ENCODE data around the gene CYB561D1. TPM values are rescaled to one million over a fixed set of nuclear protein-coding genes. Genes with fewer than 3 reads are reported as not detected.

Gene CYB561D1
- total and polyA plus RNA-seq, 2 donors (not counting 3 experiments of a cell fraction or from before 2014, with no cell fraction given) = 7.2 to 7.3 TPM

DNA sequence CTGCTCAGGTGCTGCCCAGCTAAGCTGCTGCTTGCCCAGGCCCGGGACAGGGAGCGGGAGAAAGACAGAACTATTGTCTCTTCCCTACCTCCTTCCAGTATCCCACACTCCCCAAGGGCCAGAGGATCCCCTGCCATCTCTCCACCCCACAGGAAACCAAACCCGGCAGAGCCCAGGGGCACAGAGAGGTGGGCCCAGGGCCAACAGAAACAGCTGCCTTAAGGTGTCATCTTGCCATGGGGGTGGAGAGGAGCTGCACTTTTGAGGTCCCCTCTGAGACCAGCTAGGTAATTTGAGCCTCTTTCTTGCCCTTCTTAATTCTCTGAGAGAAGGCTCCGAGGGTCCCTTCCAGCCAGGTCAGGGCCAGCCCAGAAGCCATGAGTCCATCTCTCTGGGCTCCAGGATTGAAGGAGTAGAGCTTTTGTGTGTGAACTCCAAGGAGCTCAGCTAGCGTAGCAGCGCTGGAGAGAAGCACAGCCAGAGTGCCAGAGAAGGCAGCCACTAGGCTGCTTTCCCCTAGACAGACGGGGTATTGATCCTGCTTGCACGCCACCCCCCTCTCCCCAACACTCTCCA lies 36.1 kb downstream of the CYB561D1 start:
- TF ChIP-seq, protein P1, sequence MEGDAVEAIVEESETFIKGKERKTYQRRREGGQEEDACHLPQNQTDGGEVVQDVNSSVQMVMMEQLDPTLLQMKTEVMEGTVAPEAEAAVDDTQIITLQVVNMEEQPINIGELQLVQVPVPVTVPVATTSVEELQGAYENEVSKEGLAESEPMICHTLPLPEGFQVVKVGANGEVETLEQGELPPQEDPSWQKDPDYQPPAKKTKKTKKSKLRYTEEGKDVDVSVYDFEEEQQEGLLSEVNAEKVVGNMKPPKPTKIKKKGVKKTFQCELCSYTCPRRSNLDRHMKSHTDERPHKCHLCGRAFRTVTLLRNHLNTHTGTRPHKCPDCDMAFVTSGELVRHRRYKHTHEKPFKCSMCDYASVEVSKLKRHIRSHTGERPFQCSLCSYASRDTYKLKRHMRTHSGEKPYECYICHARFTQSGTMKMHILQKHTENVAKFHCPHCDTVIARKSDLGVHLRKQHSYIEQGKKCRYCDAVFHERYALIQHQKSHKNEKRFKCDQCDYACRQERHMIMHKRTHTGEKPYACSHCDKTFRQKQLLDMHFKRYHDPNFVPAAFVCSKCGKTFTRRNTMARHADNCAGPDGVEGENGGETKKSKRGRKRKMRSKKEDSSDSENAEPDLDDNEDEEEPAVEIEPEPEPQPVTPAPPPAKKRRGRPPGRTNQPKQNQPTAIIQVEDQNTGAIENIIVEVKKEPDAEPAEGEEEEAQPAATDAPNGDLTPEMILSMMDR (IDR thresholded peaks at IDR 0.05; ENCODE audit: extremely low read depth in 1 of 2, insufficient read depth in 1 of 2, low read depth in 1 of 2, low read length in 2 of 2) = no peak
- TF ChIP-seq POLR2AphosphoS5 (IDR thresholded peaks at IDR 0.05; ENCODE audit: insufficient read depth, low read depth, low read length) (no peak), POLR2A (IDR thresholded peaks at IDR 0.05; ENCODE audit: low read depth, low read length) (no peak), EZH2 (IDR thresholded peaks at IDR 0.05; ENCODE audit: borderline replicate concordance, low read depth, low read length, severe bottlenecking) (no peak)
- no TSS peak for BruUV-seq (replicated peaks)
- dilution Hi-C loops (cut with MboI; ENCODE audit: extremely low pct_ligation_motif_present, low sequenced_read_pairs) (no loop called here), intact Hi-C loops (cut with micrococcal nuclease) (no loop called here)
- Histone ChIP-seq H3K4me2 (ENCODE audit: insufficient read depth, low read length) (no peak overlapping the region), H2AFZ (ENCODE audit: low read depth, low read length) (no peak overlapping the region), H3K4me3 (replicated peaks in 1 of 3; ENCODE audit: insufficient read depth in 1 of 3, low read depth in 1 of 3, low read length in 3 of 3) (no peak overlapping the region), H4K20me1 (replicated peaks; ENCODE audit: control insufficient read depth, extremely low read depth, insufficient read depth, low read length) (no peaks in the 10 kb centered on the region), H3K9me1 (replicated peaks; ENCODE audit: control insufficient read depth, extremely low read depth, insufficient read depth, low read length) (no peaks in the 10 kb centered on the region), H3K27ac (ENCODE audit: insufficient read depth, low read depth, low read length) (no peak overlapping the region), H3K9me3 (replicated peaks; ENCODE audit: control insufficient read depth, insufficient read depth, low read length) (no peaks in the 10 kb centered on the region), H3K79me2 (ENCODE audit: control insufficient read depth, insufficient read depth, low read length) (no peaks in the 10 kb centered on the region), H3K4me1 (ENCODE audit: control insufficient read depth, extremely low read depth, insufficient read depth, low read length) (peaks cover 4% of the 10 kb centered on the region), H3K36me3 (ENCODE audit: control insufficient read depth in 2 of 2, extremely low read depth in 1 of 2, insufficient read depth in 2 of 2, low read length in 2 of 2) (no peaks in the 10 kb centered on the region), H3K27me3 (ENCODE audit: control insufficient read depth in 2 of 2, insufficient read depth in 2 of 2, low read length in 2 of 2) (peaks cover 2 to 10% of the 10 kb centered on the region in 2 experiments), H3K9ac (replicated peaks; ENCODE audit: extremely low read depth, insufficient read depth, low read length) (no peak overlapping the region)
- FAIRE-seq (no peak), DNase-seq (ENCODE audit: low read depth, low spot score) (no peak)
- ChIA-PET POLR2A (no interaction called here), CTCF (interaction anchor here (0.7 to 18.7 kb wide), 9 partner anchors 8 to 455 kb away, joined by 3 to 955 read pairs (median 4); partner anchors contain the start of genes AHCYL1, AMIGO1 and CYB561D1)

DNA sequence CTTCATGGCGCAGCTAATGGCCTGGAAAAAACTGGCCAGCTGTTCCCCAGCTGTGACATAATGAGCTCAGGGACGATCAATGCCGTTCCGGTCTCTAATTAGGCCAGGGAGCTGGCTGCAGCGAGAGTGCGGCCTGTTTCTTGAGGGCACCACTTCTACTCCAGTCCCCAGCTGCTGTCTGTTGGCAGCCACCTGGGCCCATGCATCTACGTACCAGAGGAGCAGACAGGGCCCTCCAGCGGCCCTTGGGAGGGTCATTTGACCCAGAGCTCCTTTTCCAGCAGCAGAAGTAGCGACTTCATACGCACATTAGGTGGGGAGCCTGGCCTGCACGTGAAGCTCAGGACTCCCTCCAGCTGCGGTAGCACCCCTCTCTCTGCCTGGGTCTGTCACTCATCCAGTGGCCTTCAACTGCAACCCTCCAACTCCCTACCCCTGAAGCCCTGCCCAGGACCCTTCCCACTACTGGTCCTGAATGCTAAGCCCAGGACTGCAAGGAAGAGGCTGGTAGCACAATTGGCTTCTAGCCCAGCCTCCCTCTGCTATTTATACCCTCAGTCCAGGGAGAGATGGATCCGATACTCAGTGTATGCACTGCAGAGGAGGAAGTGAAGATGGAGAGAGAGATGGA lies 36.7 kb downstream of the CYB561D1 start:
- no peak for DNase-seq (ENCODE audit: low read depth, low spot score)
- POLR2A ChIA-PET = no interaction called here
- Histone ChIP-seq H3K36me3 (ENCODE audit: control insufficient read depth in 2 of 2, extremely low read depth in 1 of 2, insufficient read depth in 2 of 2, low read length in 2 of 2) (no peaks in the 10 kb centered on the region), H3K4me2 (ENCODE audit: insufficient read depth, low read length) (no peak overlapping the region), H3K9ac (replicated peaks; ENCODE audit: extremely low read depth, insufficient read depth, low read length) (no peak overlapping the region), H3K4me1 (ENCODE audit: control insufficient read depth, extremely low read depth, insufficient read depth, low read length) (peaks cover 4% of the 10 kb centered on the region), H2AFZ (ENCODE audit: low read depth, low read length) (no peak overlapping the region), H3K9me1 (replicated peaks; ENCODE audit: control insufficient read depth, extremely low read depth, insufficient read depth, low read length) (no peaks in the 10 kb centered on the region), H3K27ac (ENCODE audit: insufficient read depth, low read depth, low read length) (no peak overlapping the region), H3K27me3 (ENCODE audit: control insufficient read depth in 2 of 2, insufficient read depth in 2 of 2, low read length in 2 of 2) (peaks cover 2 to 10% of the 10 kb centered on the region in 2 experiments), H3K79me2 (ENCODE audit: control insufficient read depth, insufficient read depth, low read length) (no peaks in the 10 kb centered on the region), H3K4me3 (replicated peaks in 1 of 3; ENCODE audit: insufficient read depth in 1 of 3, low read depth in 1 of 3, low read length in 3 of 3) (no peak overlapping the region), H4K20me1 (replicated peaks; ENCODE audit: control insufficient read depth, extremely low read depth, insufficient read depth, low read length) (no peaks in the 10 kb centered on the region), H3K9me3 (replicated peaks; ENCODE audit: control insufficient read depth, insufficient read depth, low read length) (no peaks in the 10 kb centered on the region)
- dilution Hi-C loops (cut with MboI; ENCODE audit: extremely low pct_ligation_motif_present, low sequenced_read_pairs) (no loop called here), intact Hi-C loops (cut with micrococcal nuclease) (no loop called here)
- CTCF ChIA-PET = interaction anchor here (0.7 to 18.7 kb wide), 10 partner anchors 8 to 454 kb away, joined by 3 to 955 read pairs (median 4); partner anchors contain the start of genes AHCYL1, AMIGO1, CYB561D1 and SORT1
- TF ChIP-seq POLR2A (IDR thresholded peaks at IDR 0.05; ENCODE audit: low read depth, low read length) = no peak
- TF ChIP-seq, protein P1 (IDR thresholded peaks at IDR 0.05; ENCODE audit: extremely low read depth in 1 of 2, insufficient read depth in 1 of 2, low read depth in 1 of 2, low read length in 2 of 2) = no peak
- no peak for FAIRE-seq
- BruUV-seq (replicated peaks) = no TSS peak

All from endothelial cell of umbilical vein (primary cell).